Measurements from ENCODE around the gene PCAT6.
"Not testable (repeated sequence)": the region's sequence is repeated elsewhere in the genome, so short reads cannot be mapped to it uniquely, and the experiment has no call there.

PCAT6 gene

GRCh38 chr1:202810615-202811295 lies at the start of gene PCAT6:
Gene PCAT6 (plus strand): TSS chr1:202810954.
- peak; percentile 93 for DNase-seq (ENCODE audit: low spot score)

GRCh38 chr1:202762019-202762418 lies 48.7 kb upstream of the PCAT6 start:
- no peak for DNase-seq (ENCODE audit: low spot score)

- no peak for DNase-seq (ENCODE audit: low spot score)
Observed at GRCh38 chr1:202765721-202766120, 45.0 kb upstream of the PCAT6 start.

GRCh38 chr1:202770135-202770534 lies 40.6 kb upstream of the PCAT6 start:
- DNase-seq (ENCODE audit: low spot score): no peak

GRCh38 chr1:202781180-202781579 lies 29.6 kb upstream of the PCAT6 start:
- no peak for DNase-seq (ENCODE audit: low spot score)

GRCh38 chr1:202786804-202787203 lies 23.9 kb upstream of the PCAT6 start:
- DNase-seq (ENCODE audit: low spot score): no peak

- DNase-seq (ENCODE audit: low spot score): no peak
Observed at GRCh38 chr1:202788800-202789199, 22.0 kb upstream of the PCAT6 start.

- DNase-seq (ENCODE audit: low spot score): no peak
Observed at GRCh38 chr1:202791077-202791747, 19.5 kb upstream of the PCAT6 start.

GRCh38 chr1:202794051-202794740 lies 16.6 kb upstream of the PCAT6 start:
- no peak for DNase-seq (ENCODE audit: low spot score)

- not testable (repeated sequence) for DNase-seq (ENCODE audit: low spot score)
Observed at GRCh38 chr1:202794931-202795330, 15.8 kb upstream of the PCAT6 start.

GRCh38 chr1:202796670-202797069 lies 14.1 kb upstream of the PCAT6 start:
- DNase-seq (ENCODE audit: low spot score): no peak

- DNase-seq (ENCODE audit: low spot score): no peak
Observed at GRCh38 chr1:202798260-202798659, 12.5 kb upstream of the PCAT6 start.

GRCh38 chr1:202798792-202799331 lies 11.9 kb upstream of the PCAT6 start:
- no peak for DNase-seq (ENCODE audit: low spot score)

- no peak for DNase-seq (ENCODE audit: low spot score)
Observed at GRCh38 chr1:202800742-202801141, 10.0 kb upstream of the PCAT6 start.

- DNase-seq (ENCODE audit: low spot score): no peak
Observed at GRCh38 chr1:202801175-202801574, 9.6 kb upstream of the PCAT6 start.

- DNase-seq (ENCODE audit: low spot score): no peak
Observed at GRCh38 chr1:202802034-202802433, 8.7 kb upstream of the PCAT6 start.

- DNase-seq (ENCODE audit: low spot score): no peak
Observed at GRCh38 chr1:202802998-202803932, 7.5 kb upstream of the PCAT6 start.

GRCh38 chr1:202804126-202804525 lies 6.6 kb upstream of the PCAT6 start:
- DNase-seq (ENCODE audit: low spot score): no peak

GRCh38 chr1:202805886-202806844 lies 4.6 kb upstream of the PCAT6 start:
- DNase-seq (ENCODE audit: low spot score): no peak

GRCh38 chr1:202806845-202807450 lies 3.8 kb upstream of the PCAT6 start:
- no peak for DNase-seq (ENCODE audit: low spot score)
